ENCODE data around the gene ESRRG. TPM values are rescaled to one million over a fixed set of nuclear protein-coding genes. Genes with fewer than 3 reads are reported as not detected.

Gene ESRRG
- total and polyA plus RNA-seq, 2 of the 8 experiments (the other 6 are each of a cell fraction or from before 2014, with no cell fraction given) = 0.59 to 1.4 TPM

- Histone ChIP-seq H3K4me2 (ENCODE audit: insufficient read depth in 1 of 2, low read depth in 2 of 2, low read length in 2 of 2) (no peak overlapping the region), H3K27me3 (replicated peaks in 1 of 4; ENCODE audit: control insufficient read depth in 3 of 4, extremely low read depth in 1 of 4, insufficient read depth in 3 of 4, low read length in 3 of 4) (no peaks in the 10 kb centered on the region), H3K18ac (ENCODE audit: extremely low read depth, low read length) (no peak overlapping the region), H4K20me1 (replicated peaks in 1 of 2; ENCODE audit: control insufficient read depth in 1 of 2, insufficient read depth in 2 of 2, low read length in 2 of 2) (no peaks in the 10 kb centered on the region), H2BK12ac (ENCODE audit: low read depth, low read length) (no peak overlapping the region), H2AK5ac (ENCODE audit: low read depth, low read length) (no peak overlapping the region), H3K23me2 (ENCODE audit: low read depth, low read length) (no peaks in the 10 kb centered on the region), H2BK120ac (replicated peaks; ENCODE audit: low read depth, low read length) (no peak overlapping the region), H4K8ac (ENCODE audit: extremely low read depth, insufficient read depth, low read length) (no peak overlapping the region), H3K4me3 (ENCODE audit: extremely low read depth in 1 of 4, insufficient read depth in 2 of 4, low read depth in 3 of 4, low read length in 4 of 4) (no peak overlapping the region), H2BK15ac (ENCODE audit: low read length) (no peak overlapping the region), H3K9me3 (ENCODE audit: insufficient read depth in 2 of 2, low read depth in 1 of 2, low read length in 1 of 2) (no peaks in the 10 kb centered on the region), H3K56ac (replicated peaks; ENCODE audit: insufficient read length, low read depth, low read length) (no peak overlapping the region), H2AFZ (ENCODE audit: low read length) (no peak overlapping the region), H3K79me1 (ENCODE audit: low read depth, low read length) (no peaks in the 10 kb centered on the region), H3K27ac (ENCODE audit: low read depth, low read length) (no peak overlapping the region), H4K5ac (ENCODE audit: insufficient read length, low read depth, low read length) (no peak overlapping the region), H3K9ac (replicated peaks in 1 of 4; ENCODE audit: extremely low read depth in 1 of 4, low read depth in 3 of 4, low read length in 3 of 4) (no peak overlapping the region), H3K79me2 (ENCODE audit: control insufficient read depth in 1 of 2, insufficient read depth in 2 of 2, low read length in 2 of 2) (no peaks in the 10 kb centered on the region), H2BK20ac (ENCODE audit: low read length) (no peak overlapping the region), H4K91ac (replicated peaks; ENCODE audit: insufficient read length, low read length) (no peak overlapping the region), H3K36me3 (ENCODE audit: control insufficient read depth in 2 of 4, insufficient read depth in 4 of 4, low read length in 3 of 4) (no peaks in the 10 kb centered on the region), H3K4ac (replicated peaks; ENCODE audit: insufficient read length, low read depth, low read length) (no peak overlapping the region), H2BK5ac (ENCODE audit: low read depth, low read length) (no peak overlapping the region), H3K14ac (ENCODE audit: insufficient read length) (no peak overlapping the region), H3K23ac (ENCODE audit: insufficient read length) (no peak overlapping the region), H3K4me1 (replicated peaks in 1 of 4; ENCODE audit: control insufficient read depth in 3 of 4, insufficient read depth in 4 of 4, low read length in 3 of 4) (no peaks in the 10 kb centered on the region)
- WGBS, 2 experiments (ENCODE audit: extremely low coverage in 1 of 2, insufficient coverage in 1 of 2, insufficient read length in 1 of 2, insufficient replicate concordance in 2 of 2, low coverage in 1 of 2, low lambda C conversion rate in 2 of 2, missing lambda C conversion rate in 1 of 2) = 92% methylated on average over 12 of the region's 12 CpGs; no CpG with 5 or more reads in 1 of the 2 experiments
- ChIA-PET CTCF (ENCODE audit: partially characterized antibody) (interaction anchor here (1.2 kb wide), 1 partner anchor 12 kb away, joined by 5 read pairs; no protein-coding TSS in a partner anchor), POLR2A (ENCODE audit: partially characterized antibody) (no interaction called here)
- no peak for FAIRE-seq
- no peak for DNase-seq (ENCODE audit: low read depth in 1 of 2, low spot score in 2 of 2)
- TF ChIP-seq KDM1A (IDR thresholded peaks at IDR 0.05; ENCODE audit: borderline replicate concordance, low read length) (no peak), POU5F1 (IDR thresholded peaks at IDR 0.05; ENCODE audit: low read depth, low read length) (no peak), ATF3 (IDR thresholded peaks at IDR 0.05; ENCODE audit: insufficient read depth, low read depth, low read length) (no peak), EP300 (IDR thresholded peaks at IDR 0.05; ENCODE audit: borderline replicate concordance in 1 of 2, low read depth in 2 of 2, low read length in 2 of 2) (no peak), SP2 (IDR thresholded peaks at IDR 0.05; ENCODE audit: low read length) (no peak), GABPA (IDR thresholded peaks at IDR 0.05; ENCODE audit: borderline replicate concordance, insufficient read depth, low read length) (no peak), RFX5 (IDR thresholded peaks at IDR 0.05; ENCODE audit: borderline replicate concordance, low read depth, low read length) (no peak), RAD21 (IDR thresholded peaks at IDR 0.05 in 1 of 2, conservative IDR thresholded peaks at IDR 0.05 in 1 of 2; ENCODE audit: low read depth in 2 of 2, low read length in 2 of 2) (no peak), TEAD4 (IDR thresholded peaks at IDR 0.05; ENCODE audit: low read depth, low read length) (no peak), TAF7 (optimal IDR thresholded peaks at IDR 0.05; ENCODE audit: borderline replicate concordance, low read depth, low read length) (no peak), SAP30 (IDR thresholded peaks at IDR 0.05; ENCODE audit: insufficient read depth, insufficient replicate concordance, low read length) (no peak)
These were observed 109.0 kb downstream of the ESRRG start for GRCh38 chr1:216614011-216614934.

Data from H1 (cell line).